GM12865 (cell line): Measurements from ENCODE around the gene AIP.

Source experiments
- DNase-seq: peaks from one replicate; pipeline ENCODE4 v3.0.0; 2010; ENCODE audit warnings: low read depth
- H3K4me3 ChIP-seq: 2 replicates; pipeline ENCODE4 v1.5.1; 2011; ENCODE audit warnings: mild to moderate bottlenecking, low read depth, low read length, control low read depth
- CTCF ChIP-seq: IDR thresholded peaks from 2 replicates; pipeline ENCODE4 v1.5.1; 2011; ENCODE audit warnings: low read length, control low read depth, low read depth, inconsistent platforms; ENCODE audit not compliant: insufficient read depth; ENCODE audit errors: missing control alignments

AIP gene

GRCh38 chr11:67449116-67449844, 33.5 kb upstream of the AIP start:
- TF ChIP-seq CTCF: no peak
- DNase-seq: no peak
- no peak overlapping the region for H3K4me3 ChIP-seq

GRCh38 chr11:67450796-67451657, 31.8 kb upstream of the AIP start:
- H3K4me3 ChIP-seq: no peak overlapping the region
- no peak for TF ChIP-seq CTCF
- DNase-seq: no peak

- H3K4me3 ChIP-seq: no peak overlapping the region
- no peak for DNase-seq
- no peak for TF ChIP-seq CTCF
Measured at GRCh38 chr11:67451658-67451976, 31.2 kb upstream of the AIP start.

- no peak within 1 kb of the TSS for H3K4me3 ChIP-seq
- DNase-seq: no peak
- TF ChIP-seq CTCF: no peak
Measured at GRCh38 chr11:67452141-67452952, 30.5 kb upstream of the AIP start, which contains the start of gene GPR152. Gene GPR152 (minus strand): TSS chr11:67452729. CDS start chr11:67452724, 5 bp downstream.

GRCh38 chr11:67453816-67454732, 28.8 kb upstream of the AIP start:
- H3K4me3 ChIP-seq: no peak overlapping the region
- TF ChIP-seq CTCF: no peak
- no peak for DNase-seq

GRCh38 chr11:67455054-67455453, 27.8 kb upstream of the AIP start, which contains the start of gene CABP4:
Gene CABP4 (plus strand): TSS chr11:67455354. CDS start chr11:67455424, 70 bp downstream.
- H3K4me3 ChIP-seq: no peak within 1 kb of the TSS
- no peak for TF ChIP-seq CTCF

More at GRCh38 chr11:67455054-67455453, 27.8 kb upstream of the AIP start, which contains the start of gene CABP4:
- no peak for DNase-seq
